HG02763 (cell line): Measurements from ENCODE around the gene TEX19.
"Not testable (repeated sequence)": the region's sequence is repeated elsewhere in the genome, so short reads cannot be mapped to it uniquely, and the experiment has no call there.

Source experiments
- ATAC-seq: cut with Tn5 transposase; IDR thresholded peaks from one replicate; pipeline ENCODE4 v1.9.1; 2021; ENCODE audit warnings: mild to moderate bottlenecking, moderate library complexity; ENCODE audit not compliant: unreplicated experiment

The TEX19 gene

DNA sequence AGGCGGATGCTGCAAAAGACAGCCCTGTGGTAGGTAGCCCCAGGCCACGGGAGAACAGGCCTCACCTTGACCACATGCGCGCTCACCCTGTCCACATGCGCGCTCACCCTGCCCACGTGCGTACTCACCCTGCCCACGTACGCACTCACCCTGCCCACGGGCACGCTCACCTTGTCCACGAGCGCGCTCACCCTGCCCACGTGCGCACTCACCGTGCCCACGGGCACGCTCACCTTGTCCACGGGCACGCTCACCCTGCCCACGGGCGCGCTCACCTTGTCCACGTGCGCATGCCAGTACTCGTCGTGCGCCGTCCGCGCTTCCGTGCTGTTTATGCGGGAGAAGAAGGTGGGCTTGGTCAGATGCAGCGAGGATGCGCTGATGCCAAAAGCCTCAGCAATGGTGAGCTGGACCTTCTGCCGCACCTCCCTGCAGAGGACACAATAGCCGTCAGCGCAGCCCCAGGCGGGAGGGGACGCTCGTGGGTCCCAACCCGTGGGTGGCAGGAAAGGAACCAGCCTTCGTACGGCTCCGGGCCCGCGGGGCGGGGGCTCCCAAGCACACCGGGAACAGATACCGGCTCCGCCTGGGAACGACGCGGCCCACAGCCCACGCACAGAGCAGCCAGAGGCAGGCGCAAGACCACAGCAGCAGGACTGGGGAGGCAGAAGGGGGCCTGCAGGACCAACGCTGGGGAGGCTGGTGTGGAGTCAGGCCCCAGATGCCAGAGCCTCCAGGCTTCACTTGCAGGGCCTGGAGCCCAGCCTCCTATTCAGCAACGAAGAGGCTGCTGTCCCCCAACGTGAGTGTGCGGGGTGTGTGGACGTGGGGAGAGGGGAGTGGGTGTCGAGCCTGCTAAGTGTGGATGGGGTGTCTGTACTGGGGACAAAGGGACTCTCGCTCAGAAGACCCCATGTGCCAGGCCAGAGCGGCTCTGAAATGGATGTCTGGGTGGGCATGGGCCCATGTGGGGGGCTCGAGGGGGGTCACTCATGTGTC lies 44.9 kb downstream of the TEX19 start:
- no peak for ATAC-seq

DNA sequence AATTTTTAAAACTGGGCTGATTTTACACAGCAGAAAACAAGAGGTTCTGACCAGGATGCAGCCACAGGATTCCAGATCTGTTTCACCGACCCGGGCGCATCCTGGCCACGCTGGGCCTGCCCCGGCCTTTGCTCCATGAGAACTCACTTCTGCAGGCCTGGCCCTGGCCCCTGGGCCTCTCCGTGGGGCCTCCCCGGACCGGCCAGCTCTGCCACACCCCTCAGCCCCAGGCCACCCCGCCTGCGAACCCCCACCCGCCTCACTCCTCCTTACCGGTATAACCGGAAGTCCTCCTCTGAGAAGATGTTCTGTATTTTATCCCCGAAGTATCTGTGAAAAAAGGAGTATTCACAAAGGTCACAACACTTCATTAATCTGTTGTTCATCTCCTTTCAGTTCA lies 46.0 kb downstream of the TEX19 start:
- no peak for ATAC-seq

DNA sequence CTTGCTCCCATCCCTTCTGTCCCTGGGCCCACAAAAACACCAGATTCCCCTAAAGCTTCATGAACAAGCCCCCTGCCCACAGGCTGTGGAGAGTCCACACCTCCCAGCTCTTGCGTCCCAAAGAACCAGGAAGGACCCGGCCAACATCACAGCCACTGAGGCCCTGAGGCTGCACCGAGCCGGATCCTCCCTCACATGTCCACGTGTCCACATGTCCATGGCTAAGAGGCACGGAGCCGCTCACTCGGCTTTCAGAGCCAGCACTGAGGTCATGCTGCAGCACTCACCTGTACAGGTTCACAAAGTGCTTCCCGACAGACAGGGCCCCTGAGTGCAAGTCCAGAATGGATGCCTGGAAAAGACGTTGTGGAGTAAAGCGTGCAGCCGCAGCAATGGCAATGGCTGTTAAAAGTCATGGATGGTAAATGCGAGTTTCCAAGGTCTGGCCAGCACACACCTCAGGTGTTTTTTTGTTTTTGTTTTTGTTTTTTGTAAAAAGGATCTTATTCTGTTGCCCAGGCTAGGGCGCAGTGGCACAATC lies 47.2 kb downstream of the TEX19 start:
- ATAC-seq, result no peak

DNA sequence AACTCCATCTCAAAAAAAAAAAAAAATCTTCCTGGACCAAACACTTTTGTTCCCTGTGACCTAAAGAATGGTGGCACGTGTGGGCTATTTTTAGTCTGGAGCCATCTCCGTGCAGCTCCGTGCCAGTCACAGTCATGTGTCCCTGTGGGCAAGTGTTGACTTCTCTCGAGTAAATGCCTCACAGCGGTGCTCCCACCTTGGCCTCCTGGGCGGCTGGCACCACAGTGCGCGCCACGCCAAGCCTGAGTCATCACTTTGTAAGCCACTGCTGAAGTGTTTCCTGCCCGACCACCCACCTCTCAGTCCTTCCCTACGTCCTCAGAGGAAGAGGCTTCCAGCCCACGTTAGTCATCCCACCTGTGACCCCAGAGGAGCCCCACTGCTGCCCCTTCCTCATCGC lies 48.2 kb downstream of the TEX19 start:
- no peak for ATAC-seq

DNA sequence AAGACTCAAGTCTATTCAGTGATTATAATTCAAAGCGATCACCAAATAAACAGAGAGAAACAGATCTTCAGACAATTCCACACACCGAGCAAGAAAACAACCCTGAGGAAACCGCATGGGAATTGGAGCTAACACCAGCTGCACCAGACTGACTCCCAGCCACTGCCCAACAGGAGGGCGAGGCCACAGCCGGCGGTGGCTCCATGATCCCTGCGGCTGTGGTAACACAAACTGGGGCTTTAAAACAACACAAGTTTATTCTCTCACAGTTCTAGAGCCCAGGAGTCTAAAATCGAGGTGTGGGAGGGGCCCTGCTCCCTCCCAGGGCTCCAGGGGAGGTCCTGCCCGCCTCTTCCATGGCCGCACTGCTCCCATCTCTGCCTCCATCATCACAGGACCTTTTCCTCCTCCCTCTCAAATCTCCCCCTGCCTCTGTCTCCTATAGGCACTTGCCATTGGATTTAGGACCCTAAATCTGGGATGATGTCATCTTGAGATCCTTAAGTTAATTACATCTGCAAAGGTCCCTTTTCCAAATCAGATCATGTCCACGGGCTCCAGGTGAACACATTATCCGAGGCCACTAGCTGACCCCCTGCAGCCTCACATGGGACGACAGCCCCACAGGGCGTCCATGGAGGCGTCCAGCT lies 49.4 kb downstream of the TEX19 start:
- no peak for ATAC-seq

DNA sequence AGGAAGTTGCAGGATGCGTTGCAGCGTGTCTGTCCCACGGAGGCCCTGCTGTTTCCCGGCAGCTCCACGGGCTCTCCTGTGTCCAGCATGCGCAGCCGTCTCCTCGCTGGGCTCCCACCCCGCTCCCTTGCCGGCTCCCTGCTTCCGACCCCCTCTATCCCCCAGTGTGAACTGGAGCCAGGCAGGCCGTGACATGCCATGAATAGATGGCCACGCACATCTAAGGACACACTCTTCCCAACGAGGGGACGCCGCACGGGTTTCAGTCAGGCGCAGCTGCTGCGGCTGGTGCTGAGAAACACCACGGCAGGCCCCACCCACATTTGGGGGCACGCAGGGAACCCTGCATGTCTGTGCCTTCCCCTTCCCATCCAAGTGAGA lies 49.9 kb downstream of the TEX19 start:
- no peak for ATAC-seq

DNA sequence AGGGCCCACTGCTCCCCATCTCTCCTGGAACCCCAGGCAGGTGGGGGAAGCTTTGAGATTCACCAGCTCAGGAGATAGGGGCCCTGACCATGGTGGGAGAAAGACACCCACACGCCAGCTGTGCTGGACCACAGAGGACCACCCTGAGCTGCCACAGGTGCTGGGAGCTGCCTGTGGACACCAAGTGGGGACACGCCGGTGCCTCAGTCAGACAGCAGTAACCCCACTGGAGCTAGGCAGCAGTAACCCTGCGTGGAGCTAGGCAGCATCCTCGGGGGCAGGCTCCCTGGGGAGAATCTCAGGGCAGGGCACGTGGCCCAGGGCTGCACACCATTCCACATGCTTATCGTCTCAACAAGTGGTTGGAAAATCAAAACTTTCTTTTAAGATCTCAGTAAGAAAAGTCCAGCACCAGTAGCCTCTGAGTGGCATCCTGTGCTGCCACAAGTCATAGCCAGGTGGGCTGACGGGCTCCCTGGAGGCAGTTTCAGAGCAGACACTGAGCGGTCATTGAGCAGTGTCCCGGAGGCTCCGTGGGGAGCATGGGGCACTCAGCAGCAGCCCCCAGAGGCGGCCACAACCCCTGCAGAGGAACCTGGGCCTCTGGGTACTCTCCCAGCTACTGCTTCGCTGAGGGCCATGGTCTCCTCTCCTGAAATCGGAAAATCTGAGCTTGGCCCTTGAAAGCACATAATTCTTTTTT lies 51.1 kb downstream of the TEX19 start:
- ATAC-seq, result no peak

DNA sequence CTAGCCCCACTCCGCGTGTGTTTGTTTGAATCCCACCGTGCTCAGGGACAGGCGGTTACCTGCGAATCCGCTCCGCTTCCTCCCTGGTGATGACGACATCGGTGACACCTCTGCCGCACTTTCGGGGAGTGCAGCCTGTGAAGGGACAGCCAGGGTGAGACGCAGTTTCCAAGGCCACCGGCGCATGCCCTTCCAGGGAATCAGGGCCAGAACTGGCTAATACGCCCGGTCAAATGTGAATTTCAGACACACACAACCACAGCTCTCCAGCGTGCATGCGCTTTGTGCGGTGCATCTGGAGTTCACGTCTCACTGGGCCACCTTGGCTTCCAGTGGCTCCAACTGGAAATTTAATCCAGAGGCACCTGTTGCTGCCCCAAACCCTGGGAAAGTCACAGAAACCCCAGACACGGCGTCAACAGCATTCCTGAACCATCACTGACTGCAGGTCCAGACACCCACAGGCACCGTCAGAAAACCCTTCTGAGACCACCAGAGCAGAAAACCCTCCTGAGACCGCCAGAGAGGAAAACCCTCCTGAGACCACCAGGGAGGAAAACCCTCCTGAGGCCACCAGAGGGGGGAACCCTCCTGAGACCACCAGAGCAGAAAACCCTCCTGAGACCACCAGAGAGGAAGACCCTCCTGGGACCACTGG lies 52.5 kb downstream of the TEX19 start:
- no peak for ATAC-seq

DNA sequence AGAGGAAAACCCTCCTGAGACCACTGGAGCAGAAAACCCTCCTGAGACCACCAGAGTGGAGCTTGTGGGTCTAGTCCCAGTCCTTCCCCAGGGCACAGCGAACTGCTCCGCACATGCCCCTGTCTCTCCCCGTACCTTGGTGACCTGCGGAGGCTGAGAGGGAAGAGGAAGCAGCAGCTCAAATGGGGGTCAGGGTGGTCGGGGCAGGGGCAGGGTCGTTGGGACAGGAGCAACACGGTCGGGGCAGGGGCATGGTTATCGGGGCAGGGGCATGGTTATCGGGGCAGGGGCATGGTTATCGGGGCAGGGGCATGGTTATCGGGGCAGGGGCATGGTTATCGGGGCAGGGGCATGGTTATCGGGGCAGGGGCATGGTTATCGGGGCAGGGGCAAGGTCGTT lies 53.0 kb downstream of the TEX19 start:
- ATAC-seq, result not testable (repeated sequence)

DNA sequence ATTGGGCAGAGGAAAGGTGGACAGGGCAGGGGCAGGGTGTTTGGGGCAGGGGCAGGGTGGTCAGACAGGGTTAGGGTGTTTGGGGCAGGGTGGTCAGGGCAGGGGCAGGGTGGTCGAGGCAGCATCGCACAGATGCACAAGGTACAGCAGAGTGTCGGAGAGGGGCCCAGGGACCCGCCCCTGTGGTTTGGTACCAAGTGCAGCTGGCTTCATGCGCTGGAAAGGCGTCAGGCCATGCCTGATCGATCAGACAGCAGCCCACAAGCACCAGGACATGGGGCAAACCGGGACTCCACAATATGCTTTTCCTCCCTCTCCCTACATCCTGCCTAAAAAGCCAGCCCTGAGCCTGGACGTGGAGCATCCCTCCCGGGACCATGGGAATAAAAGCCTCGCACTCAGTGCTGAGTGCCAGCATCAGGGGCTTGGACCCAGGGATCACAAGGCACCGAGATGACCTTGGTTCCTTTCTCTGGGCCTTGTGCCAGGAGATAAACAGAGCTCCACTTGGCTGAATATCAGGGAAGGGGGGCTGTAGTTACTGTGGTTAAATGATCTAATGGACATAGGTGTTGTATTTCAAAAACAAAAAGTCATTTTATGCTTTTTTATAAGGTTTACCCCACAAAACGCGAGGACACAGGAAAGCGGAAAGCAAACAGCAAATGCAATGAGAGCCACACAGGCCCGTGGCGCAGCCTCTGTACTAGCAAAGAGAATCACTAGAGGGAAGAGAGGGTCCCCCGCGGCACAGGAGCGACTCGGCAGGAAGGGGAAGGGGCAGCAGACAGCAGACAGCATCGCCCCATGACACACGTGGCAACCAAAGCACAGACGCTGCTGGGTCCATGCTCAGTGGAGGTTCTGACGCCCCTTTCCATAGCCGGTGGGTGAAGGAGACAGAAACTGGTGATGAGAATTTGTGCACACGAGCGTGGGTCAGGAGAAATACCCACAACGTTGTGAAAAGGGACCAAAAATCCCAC lies 53.8 kb downstream of the TEX19 start:
- no peak for ATAC-seq
